A549 (cell line): ENCODE data around the gene DNAJB14.

Experiments
- E2F6 ChIP-seq: IDR thresholded peaks from 2 replicates; pipeline ENCODE4 v1.6.1; 2012; ENCODE audit warnings: low read depth, borderline replicate concordance
- HOXA7 ChIP-seq: fragments of 250-450 bp; sonication (Bioruptor Pico); IDR thresholded peaks from 2 replicates; pipeline ENCODE4 v1.5.0; 2020; ENCODE audit warnings: mild to moderate bottlenecking, moderate library complexity

GRCh38 chr4:99946356-99947189 is at the start of gene DNAJB14:
- TF ChIP-seq HOXA7 (CRISPR knock-in tag), result peak; percentile 88
- TF ChIP-seq E2F6, result no peak
